ENCODE measurements around the gene TMEM139.
"Not testable (repeated sequence)": the region's sequence is repeated elsewhere in the genome, so short reads cannot be mapped to it uniquely, and the experiment has no call there.

TMEM139 gene

DNA sequence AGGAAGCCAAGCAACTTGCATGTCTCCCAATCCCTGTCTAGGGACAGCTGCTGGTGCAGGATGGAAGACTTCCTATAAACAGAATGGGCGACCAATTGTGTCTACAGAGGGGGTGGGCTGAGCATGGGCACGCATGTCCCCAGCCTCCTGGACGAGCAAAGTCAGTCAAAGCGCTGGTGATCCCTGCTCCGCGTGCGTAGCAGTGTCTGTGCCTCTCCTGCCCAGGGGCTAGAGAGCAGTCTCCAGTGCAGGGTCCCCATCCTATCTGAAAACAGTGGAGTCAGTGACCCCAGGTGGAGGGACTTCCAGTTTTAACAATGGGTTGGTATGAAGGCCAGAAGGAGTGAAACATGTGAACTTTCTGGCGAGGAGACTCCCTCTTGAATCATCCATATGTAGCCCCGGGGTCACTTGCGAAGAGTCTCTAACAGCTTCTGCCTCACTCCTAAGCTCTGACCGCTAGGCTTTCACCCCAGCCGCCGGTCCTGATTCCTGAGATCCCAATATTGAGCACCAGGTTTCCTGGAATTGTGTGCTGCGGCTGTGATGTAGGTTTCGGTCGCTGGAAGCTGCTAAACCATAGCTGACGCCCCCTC is 2.7 kb downstream of the TMEM139 start:
- peak overlapping the region; percentile 40 to 91 for H3K4me3 ChIP-seq (replicated peaks in 1 of 2; ENCODE audit: low read depth in 2 of 2, low read length in 2 of 2)
- DNase-seq (ENCODE audit: low read depth in 2 of 2), result no peak
- TF ChIP-seq, protein P1, sequence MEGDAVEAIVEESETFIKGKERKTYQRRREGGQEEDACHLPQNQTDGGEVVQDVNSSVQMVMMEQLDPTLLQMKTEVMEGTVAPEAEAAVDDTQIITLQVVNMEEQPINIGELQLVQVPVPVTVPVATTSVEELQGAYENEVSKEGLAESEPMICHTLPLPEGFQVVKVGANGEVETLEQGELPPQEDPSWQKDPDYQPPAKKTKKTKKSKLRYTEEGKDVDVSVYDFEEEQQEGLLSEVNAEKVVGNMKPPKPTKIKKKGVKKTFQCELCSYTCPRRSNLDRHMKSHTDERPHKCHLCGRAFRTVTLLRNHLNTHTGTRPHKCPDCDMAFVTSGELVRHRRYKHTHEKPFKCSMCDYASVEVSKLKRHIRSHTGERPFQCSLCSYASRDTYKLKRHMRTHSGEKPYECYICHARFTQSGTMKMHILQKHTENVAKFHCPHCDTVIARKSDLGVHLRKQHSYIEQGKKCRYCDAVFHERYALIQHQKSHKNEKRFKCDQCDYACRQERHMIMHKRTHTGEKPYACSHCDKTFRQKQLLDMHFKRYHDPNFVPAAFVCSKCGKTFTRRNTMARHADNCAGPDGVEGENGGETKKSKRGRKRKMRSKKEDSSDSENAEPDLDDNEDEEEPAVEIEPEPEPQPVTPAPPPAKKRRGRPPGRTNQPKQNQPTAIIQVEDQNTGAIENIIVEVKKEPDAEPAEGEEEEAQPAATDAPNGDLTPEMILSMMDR (IDR thresholded peaks at IDR 0.05; ENCODE audit: low read depth, low read length), result no peak

DNA sequence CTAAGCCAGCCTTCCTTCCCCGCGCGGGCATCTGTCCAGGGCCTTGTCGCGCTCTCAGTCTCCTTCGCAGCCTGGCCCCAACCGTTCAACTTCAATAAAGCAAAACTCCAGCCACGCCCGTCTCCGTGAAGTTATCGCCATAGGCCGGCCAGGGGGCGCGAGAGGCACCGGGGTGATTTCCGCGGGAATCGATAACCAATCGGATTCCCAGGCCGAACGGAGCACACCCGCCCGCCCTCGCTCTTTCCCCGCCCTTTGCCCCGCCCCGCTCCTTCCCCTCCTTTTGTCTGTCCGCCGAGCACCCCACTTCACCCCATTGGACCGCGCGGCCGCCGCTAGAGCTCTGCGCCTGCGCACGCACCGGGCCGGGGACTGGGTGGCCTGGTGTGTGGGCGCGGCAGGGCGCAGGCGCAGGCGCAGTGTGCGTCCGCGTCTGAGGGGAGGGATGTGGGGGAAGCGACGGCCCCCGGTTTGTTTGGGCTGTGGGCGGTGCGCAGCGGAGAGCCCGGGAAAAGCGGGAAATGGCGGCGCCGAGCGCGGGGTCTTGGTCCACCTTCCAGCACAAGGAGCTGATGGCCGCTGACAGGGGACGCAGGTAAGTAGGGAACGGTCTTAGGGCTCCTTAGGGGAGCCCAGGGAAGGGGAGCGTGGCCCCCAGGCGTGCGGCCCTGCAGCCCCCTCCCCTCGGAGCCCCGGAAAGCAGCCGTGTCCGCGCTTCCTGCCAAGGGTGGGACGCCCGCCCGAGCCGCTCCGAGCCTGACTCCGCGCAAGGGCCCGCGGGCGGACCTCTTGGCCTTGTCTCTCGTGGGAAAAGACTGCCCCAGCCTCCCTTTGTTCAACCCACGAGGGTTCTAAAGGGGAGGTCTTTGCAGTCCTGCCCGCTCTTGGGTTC is 3.4 kb downstream of the TMEM139 start, which contains the start of gene CASP2:
Gene CASP2 (plus strand): TSS at position 417 of the 892 bp plus-strand sequence. CDS start 105 bp downstream, at position 522.
- TF ChIP-seq, protein P1 (IDR thresholded peaks at IDR 0.05; ENCODE audit: low read depth, low read length), result peak; percentile 32
- peak within 1 kb of the TSS; percentile 87 to 91 for H3K4me3 ChIP-seq (replicated peaks in 1 of 2; ENCODE audit: low read depth in 2 of 2, low read length in 2 of 2)
- peak; percentile 97 to 99 for DNase-seq (ENCODE audit: low read depth in 2 of 2)

DNA sequence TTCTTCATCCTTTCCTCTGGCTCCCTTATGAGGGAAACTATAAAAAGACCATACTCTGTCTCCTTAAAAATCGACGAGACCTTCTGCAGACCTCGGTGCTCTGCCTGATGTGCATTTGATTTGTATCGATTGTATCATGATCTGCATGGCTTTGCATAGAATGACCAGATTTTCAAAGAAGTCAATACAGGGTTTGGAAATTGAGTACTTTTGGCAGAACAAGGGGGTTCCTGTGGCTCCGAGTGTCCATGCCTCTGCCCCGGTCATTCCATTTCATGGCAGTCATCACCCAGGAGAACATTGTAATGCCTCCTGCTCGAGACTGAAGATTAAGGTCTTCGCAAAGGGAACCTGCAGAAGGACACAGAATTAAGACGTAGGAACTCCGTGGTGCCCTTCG is 4.1 kb downstream of the TMEM139 start:
- peak overlapping the region; percentile 87 to 91 for H3K4me3 ChIP-seq (replicated peaks in 1 of 2; ENCODE audit: low read depth in 2 of 2, low read length in 2 of 2)
- TF ChIP-seq, protein P1 (IDR thresholded peaks at IDR 0.05; ENCODE audit: low read depth, low read length), result no peak
- peak in 1 of 2 donors; percentile 43 for DNase-seq (ENCODE audit: low read depth in 2 of 2)

DNA sequence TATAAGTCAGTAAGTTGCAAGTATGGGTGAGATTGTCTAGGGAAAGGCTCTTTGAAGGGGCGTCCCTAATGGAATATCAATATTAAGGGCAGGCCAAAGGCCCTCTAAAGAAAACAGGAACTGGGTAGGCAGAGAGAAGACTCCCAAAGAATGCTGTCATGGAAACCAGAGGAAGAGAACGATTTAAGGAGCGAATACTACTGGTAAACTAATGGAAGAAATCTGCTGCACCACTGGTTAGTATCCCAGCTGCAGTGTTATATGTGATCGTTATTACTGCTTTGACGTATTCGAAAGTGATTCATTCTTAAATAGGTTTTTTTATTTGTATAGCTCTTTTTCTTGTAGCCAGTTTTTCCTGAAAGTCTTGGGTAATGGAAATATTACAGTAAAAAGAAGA is 4.7 kb downstream of the TMEM139 start:
- peak in 1 of 2 donors; percentile 30 for DNase-seq (ENCODE audit: low read depth in 2 of 2)
- H3K4me3 ChIP-seq (replicated peaks in 1 of 2; ENCODE audit: low read depth in 2 of 2, low read length in 2 of 2), result peak overlapping the region; percentile 87 to 91

DNA sequence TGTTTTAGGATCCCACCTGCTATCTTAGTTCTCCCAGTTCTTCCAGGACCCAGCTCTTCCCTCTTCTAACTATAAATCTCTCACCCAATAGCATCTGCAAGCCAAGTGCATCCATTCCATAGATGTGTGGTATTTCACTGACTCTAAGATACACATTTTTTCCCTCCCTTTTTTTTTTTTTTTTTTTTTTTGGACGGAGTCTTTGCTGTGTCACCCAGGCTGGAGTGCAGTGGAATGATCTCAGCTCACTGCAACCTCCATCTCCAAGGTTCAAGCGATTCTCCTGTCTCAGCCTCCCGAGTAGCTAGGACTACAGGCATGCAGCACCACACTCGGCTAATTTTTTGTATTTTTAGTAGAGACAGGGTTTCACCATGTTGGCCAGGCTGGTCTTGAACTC is 5.1 kb downstream of the TMEM139 start:
- peak overlapping the region in 1 of 2 donors; percentile 91 for H3K4me3 ChIP-seq (replicated peaks in 1 of 2; ENCODE audit: low read depth in 2 of 2, low read length in 2 of 2)
- DNase-seq (ENCODE audit: low read depth in 2 of 2), result not testable (repeated sequence)

More for the DNA sequence above, 4.7 kb downstream of the TMEM139 start:
- TF ChIP-seq, protein P1 (IDR thresholded peaks at IDR 0.05; ENCODE audit: low read depth, low read length), result no peak

DNA sequence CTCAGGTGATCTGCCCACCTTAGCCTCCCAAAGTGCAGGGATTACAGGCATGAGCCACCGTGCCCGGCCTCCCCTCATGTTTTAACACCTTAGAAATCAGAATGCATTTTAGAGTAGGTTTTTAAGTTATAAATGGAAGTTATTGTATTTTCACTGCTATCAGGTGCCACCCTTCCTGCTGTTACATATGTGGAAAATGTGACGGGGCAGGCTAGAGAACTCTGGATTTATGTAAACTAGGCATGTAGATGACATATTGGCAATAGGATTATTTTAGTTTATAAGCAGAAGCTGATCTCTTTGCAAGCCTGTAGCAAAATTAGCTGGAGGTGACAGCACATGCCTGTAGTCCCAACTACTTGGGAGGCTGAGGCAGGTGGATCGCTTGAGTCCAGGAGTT is 5.5 kb downstream of the TMEM139 start:
- H3K4me3 ChIP-seq (replicated peaks in 1 of 2; ENCODE audit: low read depth in 2 of 2, low read length in 2 of 2), result no peak overlapping the region
- no peak for DNase-seq (ENCODE audit: low read depth in 2 of 2)
- TF ChIP-seq, protein P1 (IDR thresholded peaks at IDR 0.05; ENCODE audit: low read depth, low read length), result no peak

DNA sequence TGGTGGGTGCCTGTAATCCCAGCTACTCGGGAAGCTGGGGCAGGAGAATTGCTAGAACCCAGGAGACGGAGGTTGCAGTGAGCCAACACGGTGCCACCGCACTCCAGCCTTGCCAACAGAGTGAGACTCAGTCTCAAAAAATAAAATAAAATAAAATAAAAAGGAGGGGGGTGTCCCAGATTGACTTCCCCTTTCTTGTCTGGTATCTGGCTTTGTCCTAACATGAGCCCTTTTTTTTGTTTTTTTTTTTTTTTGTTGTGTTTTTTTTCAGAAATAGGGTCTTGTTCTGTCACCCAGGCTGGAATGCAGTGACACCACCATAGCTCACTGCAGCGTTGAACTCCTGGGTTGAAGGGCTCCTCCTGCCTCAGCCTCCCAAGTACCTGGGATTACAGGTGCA is 8.1 kb downstream of the TMEM139 start:
- DNase-seq (ENCODE audit: low read depth in 2 of 2), result no peak
- TF ChIP-seq, protein P1 (IDR thresholded peaks at IDR 0.05; ENCODE audit: low read depth, low read length), result no peak
- H3K4me3 ChIP-seq (replicated peaks in 1 of 2; ENCODE audit: low read depth in 2 of 2, low read length in 2 of 2), result no peak overlapping the region

Data from cardiac fibroblast (primary cell).